Endothelial cell (in vitro differentiated cells): Measurements from ENCODE around the gene TOMM40. TPM values are rescaled to one million over a fixed set of nuclear protein-coding genes. Genes with fewer than 3 reads are reported as not detected.

Source experiments
- DNase-seq: peaks from one replicate; pipeline ENCODE4 v3.0.0; 2021; ENCODE audit warnings: low spot score
- H3K27ac Mint-ChIP-seq: one replicate; pipeline ENCODE4 v1.8.0; 2021; ENCODE audit warnings: mixed read lengths, inconsistent platforms; ENCODE audit not compliant: unreplicated experiment
- H3K27me3 Mint-ChIP-seq: one replicate; pipeline ENCODE4 v1.8.0; 2021; ENCODE audit warnings: mild to moderate bottlenecking, moderate library complexity, mixed read lengths, inconsistent platforms; ENCODE audit not compliant: unreplicated experiment
- H3K36me3 Mint-ChIP-seq: one replicate; pipeline ENCODE4 v1.8.0; 2021; ENCODE audit warnings: mild to moderate bottlenecking, low read depth, mixed read lengths, inconsistent platforms; ENCODE audit not compliant: unreplicated experiment
- H3K4me1 Mint-ChIP-seq: one replicate; pipeline ENCODE4 v1.8.0; 2021; ENCODE audit warnings: mild to moderate bottlenecking, mixed read lengths, inconsistent platforms; ENCODE audit not compliant: unreplicated experiment
- H3K4me3 Mint-ChIP-seq: one replicate; pipeline ENCODE4 v1.8.0; 2021; ENCODE audit warnings: mild to moderate bottlenecking, mixed read lengths, inconsistent platforms; ENCODE audit not compliant: unreplicated experiment
- H3K9me3 Mint-ChIP-seq: one replicate; pipeline ENCODE4 v1.8.0; 2021; ENCODE audit warnings: mixed read lengths, inconsistent platforms; ENCODE audit not compliant: unreplicated experiment
- total RNA-seq: library from RNA; stranded (reverse); fragmentation: NEBNext Ultra II Directional; extraction: Animal tissue kit (Norgen Biotek cat#: 25700); gene quantifications from one replicate; pipeline ENCODE4 v1.2.1, GENCODE V29; 2021; ENCODE audit not compliant: unreplicated experiment
- TF ChIP-seq, protein P1 (sequence below): fragments of 200-600 bp; sonication (generic); IDR thresholded peaks from one replicate; pipeline ENCODE4 v1.5.0; 2021; ENCODE audit warnings: antibody characterized with exemption; ENCODE audit not compliant: unreplicated experiment

TOMM40 gene
- total RNA-seq, 1 donor from 2014 or later = 60.5 TPM

DNA sequence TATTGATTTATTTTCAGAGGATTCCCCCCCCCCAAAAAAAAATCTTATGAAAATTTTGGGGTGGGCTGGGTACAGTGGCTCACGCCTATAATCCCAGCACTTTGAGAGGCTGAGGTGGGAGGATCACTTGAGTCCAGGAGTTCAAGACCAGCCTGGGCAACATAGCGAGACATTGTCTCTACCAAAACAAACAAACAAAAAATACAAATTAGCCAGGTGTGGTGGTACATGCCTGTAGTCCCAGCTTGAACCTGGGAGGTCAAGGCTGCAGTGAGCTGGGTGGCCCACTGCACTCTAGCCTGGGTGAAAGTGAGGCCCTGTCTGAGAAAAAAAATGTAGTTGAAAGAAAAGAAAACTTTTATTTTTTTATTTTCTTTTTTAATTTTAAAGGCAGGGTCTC lies 27.1 kb upstream of the TOMM40 start:
- Mint-ChIP-seq H3K4me3 (no peak overlapping the region), H3K4me1 (peaks cover 20% of the 10 kb centered on the region), H3K9me3 (no peaks in the 10 kb centered on the region), H3K27me3 (peaks cover 7% of the 10 kb centered on the region), H3K36me3 (peaks cover 43% of the 10 kb centered on the region), H3K27ac (no peak overlapping the region)
- TF ChIP-seq, protein P1, sequence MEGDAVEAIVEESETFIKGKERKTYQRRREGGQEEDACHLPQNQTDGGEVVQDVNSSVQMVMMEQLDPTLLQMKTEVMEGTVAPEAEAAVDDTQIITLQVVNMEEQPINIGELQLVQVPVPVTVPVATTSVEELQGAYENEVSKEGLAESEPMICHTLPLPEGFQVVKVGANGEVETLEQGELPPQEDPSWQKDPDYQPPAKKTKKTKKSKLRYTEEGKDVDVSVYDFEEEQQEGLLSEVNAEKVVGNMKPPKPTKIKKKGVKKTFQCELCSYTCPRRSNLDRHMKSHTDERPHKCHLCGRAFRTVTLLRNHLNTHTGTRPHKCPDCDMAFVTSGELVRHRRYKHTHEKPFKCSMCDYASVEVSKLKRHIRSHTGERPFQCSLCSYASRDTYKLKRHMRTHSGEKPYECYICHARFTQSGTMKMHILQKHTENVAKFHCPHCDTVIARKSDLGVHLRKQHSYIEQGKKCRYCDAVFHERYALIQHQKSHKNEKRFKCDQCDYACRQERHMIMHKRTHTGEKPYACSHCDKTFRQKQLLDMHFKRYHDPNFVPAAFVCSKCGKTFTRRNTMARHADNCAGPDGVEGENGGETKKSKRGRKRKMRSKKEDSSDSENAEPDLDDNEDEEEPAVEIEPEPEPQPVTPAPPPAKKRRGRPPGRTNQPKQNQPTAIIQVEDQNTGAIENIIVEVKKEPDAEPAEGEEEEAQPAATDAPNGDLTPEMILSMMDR = no peak
- DNase-seq = no peak

DNA sequence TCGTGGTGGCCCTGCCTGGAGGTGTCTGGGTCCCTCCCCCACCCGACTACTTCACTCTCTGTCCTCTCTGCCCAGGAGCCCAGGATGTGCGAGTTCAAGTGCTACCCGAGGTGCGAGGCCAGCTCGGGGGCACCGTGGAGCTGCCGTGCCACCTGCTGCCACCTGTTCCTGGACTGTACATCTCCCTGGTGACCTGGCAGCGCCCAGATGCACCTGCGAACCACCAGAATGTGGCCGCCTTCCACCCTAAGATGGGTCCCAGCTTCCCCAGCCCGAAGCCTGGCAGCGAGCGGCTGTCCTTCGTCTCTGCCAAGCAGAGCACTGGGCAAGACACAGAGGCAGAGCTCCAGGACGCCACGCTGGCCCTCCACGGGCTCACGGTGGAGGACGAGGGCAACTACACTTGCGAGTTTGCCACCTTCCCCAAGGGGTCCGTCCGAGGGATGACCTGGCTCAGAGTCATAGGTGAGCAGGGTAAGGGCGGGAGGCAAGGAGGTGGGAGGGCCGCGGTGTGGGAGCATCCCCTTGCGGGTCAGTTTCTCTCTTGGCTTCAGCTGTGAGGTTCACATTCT lies 25.8 kb upstream of the TOMM40 start:
- H3K4me1 Mint-ChIP-seq = peaks cover 27% of the 10 kb centered on the region
- no peaks in the 10 kb centered on the region for H3K9me3 Mint-ChIP-seq
- no peak for DNase-seq
- H3K36me3 Mint-ChIP-seq = peaks cover 45% of the 10 kb centered on the region
- H3K27me3 Mint-ChIP-seq = peaks cover 11% of the 10 kb centered on the region
- no peak overlapping the region for H3K27ac Mint-ChIP-seq
- peak overlapping the region; percentile 83 for H3K4me3 Mint-ChIP-seq
- TF ChIP-seq, protein P1 = no peak

DNA sequence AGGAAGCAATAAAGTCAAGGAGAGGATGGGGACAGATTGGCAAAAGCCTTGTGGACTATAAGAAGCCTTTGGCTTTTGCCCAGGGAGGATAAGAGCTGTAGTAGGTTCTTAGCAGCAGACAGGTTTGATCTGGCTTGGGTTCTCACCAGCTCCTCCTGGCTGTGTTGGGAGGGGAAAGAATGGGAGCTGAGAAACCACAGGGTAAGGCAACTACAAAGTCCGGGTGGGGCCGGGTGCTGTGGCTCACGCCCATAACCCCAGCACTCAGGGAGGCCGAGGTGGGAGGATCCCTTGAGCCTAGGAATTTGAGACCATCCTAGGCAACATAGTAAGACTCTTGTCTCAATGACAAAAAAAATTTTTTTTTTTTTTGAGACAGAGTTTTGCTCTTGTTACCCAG lies 24.4 kb upstream of the TOMM40 start:
- TF ChIP-seq, protein P1 = no peak
- Mint-ChIP-seq H3K4me1 (peaks cover 35% of the 10 kb centered on the region), H3K9me3 (no peaks in the 10 kb centered on the region), H3K36me3 (peaks cover 38% of the 10 kb centered on the region), H3K27ac (peak overlapping the region; percentile 62), H3K27me3 (peaks cover 11% of the 10 kb centered on the region), H3K4me3 (no peak overlapping the region)
- DNase-seq = no peak

DNA sequence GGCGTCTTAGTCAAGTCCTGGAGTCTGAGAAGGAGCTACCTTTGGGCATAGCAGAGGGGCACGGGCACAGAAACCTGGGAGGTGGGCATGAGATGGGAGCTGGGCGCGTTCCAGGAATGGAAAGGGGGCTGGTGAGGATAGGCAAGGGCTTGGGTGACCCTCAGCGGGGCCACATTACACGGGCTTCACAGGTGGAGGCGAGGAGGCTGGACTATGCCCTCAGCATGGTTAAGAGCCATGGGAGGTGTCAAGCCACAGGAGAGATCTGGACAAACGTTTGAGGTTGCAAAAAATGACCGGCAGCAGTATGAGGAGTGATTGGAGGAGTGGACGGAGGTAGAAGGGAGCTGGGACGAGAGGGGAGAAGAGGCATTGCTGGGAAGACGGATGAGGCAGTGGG lies 23.5 kb upstream of the TOMM40 start:
- H3K4me3 Mint-ChIP-seq = peak overlapping the region; percentile 65
- TF ChIP-seq, protein P1 = no peak
- peaks cover 44% of the 10 kb centered on the region for H3K36me3 Mint-ChIP-seq
- no peaks in the 10 kb centered on the region for H3K9me3 Mint-ChIP-seq
- no peak for DNase-seq
- peaks cover 44% of the 10 kb centered on the region for H3K4me1 Mint-ChIP-seq
- H3K27ac Mint-ChIP-seq = peak overlapping the region; percentile 45
- peaks cover 11% of the 10 kb centered on the region for H3K27me3 Mint-ChIP-seq

DNA sequence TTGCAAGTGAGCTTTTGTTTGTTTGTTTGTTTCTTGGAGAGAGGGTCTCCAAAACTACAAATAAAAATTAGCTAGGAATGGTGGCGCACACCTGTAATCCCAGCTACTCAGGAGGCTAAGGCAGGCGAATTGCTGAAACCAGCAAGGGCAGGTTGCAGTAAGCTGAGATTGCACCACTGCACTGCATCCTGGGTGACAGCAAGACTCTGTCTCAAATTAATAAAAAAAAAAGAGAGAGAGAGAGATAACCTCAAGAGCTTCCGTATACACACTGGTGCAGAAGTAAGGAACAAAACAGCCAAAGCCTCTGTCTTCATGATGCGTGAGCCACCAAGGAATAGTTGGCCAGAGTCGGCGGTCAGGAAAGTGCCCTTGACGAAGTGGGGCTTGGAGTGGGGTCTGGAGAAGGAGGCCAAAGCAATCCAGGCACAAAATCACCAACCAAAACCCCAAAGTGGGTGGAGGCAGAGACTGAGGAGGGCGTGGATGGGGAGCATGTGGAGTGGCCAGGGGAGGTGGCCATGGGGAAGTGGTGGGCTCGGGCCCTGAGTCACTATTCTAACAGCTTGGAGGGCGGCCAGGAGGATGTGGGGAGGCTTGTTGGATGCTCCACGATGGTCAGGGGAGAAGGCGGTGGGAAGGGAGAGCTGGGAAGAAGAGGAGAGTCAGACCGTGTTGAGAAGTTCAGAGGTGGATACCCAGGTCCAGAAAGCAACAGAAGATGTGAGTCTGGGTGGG lies 21.2 kb upstream of the TOMM40 start:
- no peaks in the 10 kb centered on the region for H3K9me3 Mint-ChIP-seq
- H3K4me1 Mint-ChIP-seq = peaks cover 55% of the 10 kb centered on the region
- H3K27me3 Mint-ChIP-seq = peaks cover 24% of the 10 kb centered on the region
- peak overlapping the region; percentile 80 for H3K4me3 Mint-ChIP-seq
- H3K36me3 Mint-ChIP-seq = peaks cover 61% of the 10 kb centered on the region
- no peak for DNase-seq
- TF ChIP-seq, protein P1 = no peak
- peak overlapping the region; percentile 67 for H3K27ac Mint-ChIP-seq
